ENCODE results near the gene COL16A1.

Gene COL16A1

DNA sequence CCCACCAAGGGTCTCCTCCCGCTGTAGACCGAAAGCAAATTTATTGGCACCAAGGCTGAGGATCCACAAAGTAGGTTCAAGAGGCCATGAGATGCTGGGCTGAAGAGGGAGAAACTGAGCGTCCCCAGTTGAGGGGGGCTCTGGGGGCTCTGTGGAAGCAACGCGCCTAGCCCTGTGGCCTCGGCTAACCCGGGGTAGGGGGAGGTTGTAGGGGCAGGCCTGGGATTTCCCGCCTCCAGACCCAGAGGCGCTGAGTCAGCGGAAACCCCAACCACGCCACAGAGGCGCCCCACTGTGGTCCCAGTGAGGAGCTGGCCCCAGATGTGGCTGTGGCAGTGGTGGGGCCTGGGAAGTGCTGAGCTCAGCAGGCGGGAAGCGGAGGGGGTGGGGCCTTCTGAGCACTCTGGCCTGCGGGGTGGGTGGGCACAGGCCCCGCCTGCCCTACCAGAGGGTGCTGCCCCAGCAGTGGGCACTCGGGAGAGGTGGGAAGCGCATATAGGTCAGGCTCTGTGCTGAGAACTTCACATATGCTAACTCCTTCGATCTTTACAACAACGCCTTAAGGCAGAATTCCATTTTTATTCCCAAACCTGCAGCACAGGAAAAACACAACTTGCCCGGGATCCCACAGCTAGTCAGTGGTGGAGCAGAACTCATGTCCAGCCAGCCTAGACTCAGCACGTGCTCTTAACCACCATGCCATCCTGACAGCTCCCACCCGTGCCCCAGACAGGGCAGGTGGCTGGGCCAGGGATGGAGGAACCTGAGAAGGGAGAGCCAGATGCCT lies 1.5 kb upstream of the COL16A1 start:
- peak; percentile 36 for DNase-seq

DNA sequence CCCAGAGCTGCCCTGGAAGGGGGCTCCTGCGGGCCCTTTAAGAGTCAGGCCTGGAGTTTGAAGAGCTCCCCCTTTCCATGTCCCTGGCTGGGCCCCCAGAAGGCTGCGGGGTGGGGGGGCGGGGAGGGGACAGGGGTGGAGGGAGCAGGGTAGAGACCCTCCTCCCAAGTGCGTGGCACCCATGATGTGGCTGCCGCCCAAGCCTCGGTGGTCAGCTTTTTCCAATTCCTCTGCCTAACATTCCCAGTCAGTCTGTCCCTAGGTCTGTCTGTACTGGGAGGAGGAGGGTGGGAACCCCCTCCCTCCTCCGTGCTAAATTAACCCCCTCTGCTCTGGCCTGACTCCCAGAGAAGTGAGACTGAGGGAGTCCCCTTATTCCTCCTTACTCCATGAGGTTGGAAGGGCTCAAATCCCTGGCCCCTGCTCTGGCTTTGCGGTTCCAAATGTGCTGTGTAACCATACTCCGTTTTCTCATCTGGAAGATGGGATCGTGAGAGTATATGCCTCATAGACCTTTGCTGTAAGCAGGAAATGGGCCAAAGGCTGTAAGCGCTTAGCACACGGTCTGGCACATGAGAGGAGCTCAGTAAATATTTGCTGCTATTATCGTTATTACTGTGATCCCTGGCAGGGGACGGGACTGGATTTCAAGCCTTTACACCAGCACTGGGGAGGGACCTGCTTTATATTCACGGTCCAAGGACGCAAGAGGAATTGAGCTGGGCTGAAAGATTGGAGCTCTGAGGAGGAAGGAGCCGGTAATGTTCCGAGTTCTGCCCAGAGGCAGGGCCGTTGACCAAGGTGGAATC lies 658 bp upstream of the COL16A1 start:
- DNase-seq: no peak

DNA sequence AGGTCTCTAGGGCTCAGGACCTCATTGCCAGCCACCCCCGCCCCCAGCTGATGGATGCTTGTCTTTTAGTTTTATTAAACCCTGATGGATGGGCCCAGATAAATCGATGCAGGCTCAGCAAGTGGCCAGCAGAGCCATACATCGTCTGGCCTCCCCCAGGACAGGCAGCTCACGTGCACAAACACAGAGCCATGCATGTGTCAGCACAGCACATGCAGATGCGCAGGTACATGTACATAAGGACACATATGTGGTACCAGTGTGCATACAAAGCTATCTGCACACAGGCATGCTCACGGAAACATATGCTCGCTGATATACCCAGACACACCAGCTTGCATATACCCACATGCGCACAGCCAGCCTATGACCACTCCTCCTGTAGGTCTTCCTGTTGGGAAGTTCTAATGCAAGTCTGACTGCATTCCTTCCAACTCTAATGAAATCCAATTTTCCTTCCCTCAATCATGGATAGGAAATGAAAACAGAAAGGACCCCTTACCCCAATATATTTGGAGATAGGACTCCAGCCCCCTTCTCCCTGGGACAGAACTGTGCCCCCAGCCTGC lies 897 bp downstream of the COL16A1 start:
- DNase-seq: no peak

DNA sequence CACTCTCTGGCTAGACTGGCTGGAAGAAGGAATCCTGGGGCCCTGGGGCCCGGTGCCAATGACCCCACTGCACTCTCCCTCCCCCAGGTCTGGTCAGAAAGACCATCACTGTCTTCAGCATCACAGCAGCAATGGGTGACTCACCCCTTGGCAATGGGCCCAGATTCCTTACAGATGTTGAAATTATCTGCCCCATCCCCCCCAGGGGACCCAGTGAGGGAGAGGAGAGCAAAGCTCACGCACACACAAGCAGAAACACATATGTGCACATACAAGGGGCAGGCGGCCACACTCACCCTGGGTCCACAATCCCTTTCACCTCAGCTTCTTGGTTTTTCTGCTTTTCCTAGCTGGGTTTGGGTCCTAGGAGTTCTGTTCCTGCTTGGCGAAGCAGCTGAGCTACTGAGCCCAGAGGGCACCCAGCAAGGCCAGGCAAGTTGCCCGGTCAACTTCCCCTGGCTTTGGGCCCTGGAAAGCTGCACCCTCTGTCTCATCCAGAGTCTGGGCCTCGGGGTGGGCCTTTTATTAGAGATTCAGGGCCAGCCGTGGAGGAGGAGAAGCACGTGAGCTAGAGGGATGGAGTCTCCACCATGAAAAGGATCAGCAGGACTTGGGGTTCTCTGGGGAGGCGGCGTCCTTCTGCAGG lies 2.6 kb downstream of the COL16A1 start:
- peak; percentile 42 for DNase-seq

DNA sequence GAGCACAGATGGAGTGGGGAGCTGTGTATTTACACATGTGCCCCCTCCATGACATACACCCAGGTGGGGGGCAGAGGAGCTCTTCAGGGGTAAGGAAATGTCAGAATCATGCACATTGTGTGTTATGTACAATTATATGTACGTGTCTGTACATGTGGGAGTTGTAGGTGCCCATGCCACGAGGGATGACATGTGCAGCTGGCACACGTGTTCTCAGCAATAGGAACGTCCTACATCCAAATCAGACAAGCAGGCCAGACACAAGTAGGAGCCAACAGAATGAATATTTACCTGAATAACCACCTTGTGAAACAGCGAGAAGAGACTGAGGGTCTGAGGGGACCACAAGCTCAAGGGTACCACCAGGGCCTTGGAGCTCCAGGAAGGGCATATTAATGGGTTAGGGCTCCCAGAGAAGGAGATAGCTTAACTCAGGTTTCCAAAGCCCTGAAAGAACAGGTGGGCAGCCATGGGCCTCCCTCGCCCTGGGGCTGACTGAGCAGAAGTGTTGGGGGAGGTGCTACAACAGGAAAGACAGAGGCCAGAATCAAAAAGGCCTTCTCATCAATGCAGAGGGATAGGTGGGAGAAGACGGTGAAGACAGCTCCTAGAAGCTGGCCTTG lies 3.2 kb downstream of the COL16A1 start:
- no peak for DNase-seq

GRCh38 chr1:31699341-31699891 lies 4.4 kb downstream of the COL16A1 start:
- DNase-seq: no peak

- DNase-seq: no peak
Observed at GRCh38 chr1:31697369-31697984, 6.3 kb downstream of the COL16A1 start.

DNA sequence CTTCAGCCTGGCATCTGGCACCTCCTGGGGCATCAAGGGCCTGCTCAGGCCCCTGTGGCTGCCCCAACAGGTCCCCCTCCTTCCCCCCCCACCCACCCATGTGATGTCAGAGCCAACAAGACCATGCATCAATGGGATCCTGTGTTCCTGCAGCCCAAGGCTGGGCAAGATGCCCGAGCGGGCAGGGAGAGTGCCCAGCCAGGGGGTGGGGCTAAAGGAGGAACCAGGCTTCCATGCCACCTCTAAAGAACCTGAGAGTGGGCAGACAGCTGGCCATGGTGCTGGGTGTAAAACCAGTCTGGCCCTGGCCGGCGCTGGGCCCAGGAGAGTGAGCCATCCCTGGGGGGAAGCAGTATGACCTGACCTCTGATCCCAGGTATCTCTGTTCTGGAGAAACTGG lies 7.6 kb downstream of the COL16A1 start:
- DNase-seq: no peak

DNA sequence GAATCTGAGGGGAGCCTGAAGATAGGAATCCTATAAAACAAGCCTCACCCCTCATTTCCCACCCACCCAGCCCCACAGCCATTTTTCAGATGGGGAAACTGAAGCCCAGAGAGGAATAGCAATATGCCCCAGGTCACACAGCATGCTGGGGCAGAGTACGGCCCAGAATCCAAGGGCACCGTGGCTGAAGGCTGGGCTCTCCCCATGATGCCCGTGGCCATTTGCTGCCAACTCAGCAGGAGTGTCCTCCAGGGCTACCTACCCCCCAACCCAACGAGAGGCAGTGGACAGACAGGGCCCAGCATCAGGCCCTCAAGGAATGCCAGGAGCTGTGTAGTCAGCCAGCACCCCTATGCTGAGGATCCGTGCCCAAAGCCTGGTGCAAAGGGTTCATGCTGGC lies 8.5 kb downstream of the COL16A1 start:
- DNase-seq: no peak

DNA sequence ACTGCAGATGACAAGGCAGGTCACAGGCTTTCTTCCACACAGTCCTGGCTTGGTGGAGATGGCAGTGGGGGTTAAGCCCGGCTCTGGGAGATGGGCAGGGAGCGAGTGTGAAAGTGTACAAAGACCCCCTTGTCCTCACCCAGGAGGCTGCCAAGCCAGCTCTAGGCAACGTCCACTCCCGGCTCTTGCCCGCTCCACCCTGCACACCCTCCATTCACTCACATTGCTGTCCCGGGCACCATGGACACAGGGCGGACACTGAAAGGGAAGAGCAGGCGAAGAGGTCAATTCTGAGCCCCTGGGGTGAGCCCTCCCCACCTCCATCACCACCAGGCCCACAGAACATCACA lies 8.9 kb downstream of the COL16A1 start:
- DNase-seq: no peak

DNA sequence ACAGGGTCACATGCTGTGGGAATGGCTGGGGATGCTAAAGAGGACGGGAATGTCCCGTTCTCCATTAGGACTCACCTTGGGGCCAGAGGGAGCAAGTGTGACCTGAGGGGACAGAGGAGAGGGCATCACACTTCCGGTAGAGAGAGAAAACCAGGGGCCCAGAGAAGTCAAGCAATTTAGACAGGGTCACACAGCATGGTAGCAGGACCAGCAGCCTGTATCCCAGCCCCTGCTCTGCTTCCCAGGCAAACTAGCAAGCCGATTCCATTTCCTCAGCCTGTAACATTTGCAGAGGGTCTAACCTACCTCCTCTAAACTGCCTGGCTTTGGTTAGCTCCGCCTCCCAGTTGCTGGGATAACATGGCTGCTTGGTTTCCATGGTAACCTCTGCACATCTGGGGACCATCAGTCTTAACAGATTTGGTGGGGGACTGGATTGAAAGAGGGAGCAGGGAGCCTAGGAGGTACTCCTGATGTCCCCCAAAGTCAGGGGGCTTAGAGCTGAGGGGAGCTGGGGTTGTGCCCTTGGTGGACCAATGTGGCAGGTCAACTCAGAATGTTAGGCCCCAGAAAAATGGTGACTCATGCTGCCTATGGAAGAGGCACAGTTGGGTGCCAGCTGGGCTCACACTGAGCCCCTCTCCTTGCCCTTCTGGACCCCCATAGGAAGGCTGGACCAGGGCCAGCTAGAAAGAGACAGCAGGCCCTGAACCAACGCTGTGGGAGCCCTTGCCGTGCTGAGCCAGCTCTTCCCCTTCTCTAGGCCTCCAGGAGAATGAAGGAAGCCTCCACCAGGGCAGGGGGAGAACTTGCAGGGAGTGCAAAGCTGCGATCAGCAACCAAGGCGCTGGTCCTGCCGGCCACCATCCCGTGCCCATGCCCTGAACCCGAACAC lies 9.5 kb downstream of the COL16A1 start:
- DNase-seq: no peak

DNA sequence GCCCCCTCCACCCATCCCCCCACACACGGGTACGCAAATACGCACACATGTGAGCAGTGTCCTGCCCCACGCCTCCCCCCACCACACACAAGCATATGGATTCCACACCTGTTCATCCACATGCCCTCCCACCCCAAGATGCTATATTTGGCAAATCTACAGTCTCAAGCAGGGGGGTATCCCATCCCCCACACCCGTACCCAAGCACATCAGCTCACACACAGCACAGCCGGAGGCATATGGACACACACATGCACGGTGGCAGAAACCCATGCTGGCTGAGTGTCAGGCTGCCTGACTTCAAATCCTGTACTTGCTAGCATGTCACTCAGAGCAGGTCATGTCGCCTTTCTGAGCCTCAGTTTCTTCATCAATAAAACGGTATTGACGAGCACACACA lies 10.6 kb downstream of the COL16A1 start:
- DNase-seq: no peak

- no peak for DNase-seq
Observed at GRCh38 chr1:31691951-31692350, 11.9 kb downstream of the COL16A1 start.

DNA sequence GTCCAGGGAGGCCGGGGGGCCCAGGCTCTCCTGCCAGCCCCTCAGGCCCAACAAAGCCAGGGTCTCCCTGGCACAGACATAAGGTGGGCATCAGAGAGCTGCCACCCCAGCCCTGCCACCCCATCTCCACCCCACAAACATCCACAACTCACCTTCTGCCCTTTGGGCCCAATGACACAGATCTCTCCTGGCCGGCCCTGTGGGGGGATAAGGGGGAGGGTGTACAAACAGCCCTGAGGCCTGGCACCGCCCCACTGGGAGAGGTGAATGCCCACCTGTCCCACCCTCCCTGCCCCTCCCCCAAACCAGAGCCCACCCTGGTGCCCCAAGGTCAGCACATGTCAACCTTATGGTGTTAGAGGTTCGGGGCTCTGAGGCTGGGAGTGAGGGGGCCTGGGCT lies 12.4 kb downstream of the COL16A1 start:
- DNase-seq: no peak

DNA sequence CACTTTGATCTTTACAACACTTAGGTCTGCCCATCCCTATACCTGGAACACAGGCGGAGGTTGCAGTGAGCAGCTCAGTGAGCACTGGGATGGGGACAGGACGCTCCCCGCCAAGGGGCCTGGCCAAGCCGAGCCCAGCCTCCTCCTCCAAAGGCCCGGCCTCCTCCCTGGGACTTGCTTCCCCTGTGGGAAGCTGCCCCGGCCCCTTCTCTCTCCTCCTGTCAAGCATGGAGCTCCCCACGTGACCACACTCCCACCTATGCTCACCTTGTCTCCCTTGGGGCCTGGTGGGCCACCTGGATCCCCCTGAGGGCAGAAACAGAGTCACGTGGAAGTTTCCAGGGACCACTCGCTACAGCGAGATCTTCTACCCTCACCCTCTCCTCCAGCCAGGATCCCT lies 12.9 kb downstream of the COL16A1 start:
- DNase-seq: no peak

GRCh38 chr1:31689854-31690253 lies 14.0 kb downstream of the COL16A1 start:
- no peak for DNase-seq

GRCh38 chr1:31689379-31689778 lies 14.4 kb downstream of the COL16A1 start:
- no peak for DNase-seq

DNA sequence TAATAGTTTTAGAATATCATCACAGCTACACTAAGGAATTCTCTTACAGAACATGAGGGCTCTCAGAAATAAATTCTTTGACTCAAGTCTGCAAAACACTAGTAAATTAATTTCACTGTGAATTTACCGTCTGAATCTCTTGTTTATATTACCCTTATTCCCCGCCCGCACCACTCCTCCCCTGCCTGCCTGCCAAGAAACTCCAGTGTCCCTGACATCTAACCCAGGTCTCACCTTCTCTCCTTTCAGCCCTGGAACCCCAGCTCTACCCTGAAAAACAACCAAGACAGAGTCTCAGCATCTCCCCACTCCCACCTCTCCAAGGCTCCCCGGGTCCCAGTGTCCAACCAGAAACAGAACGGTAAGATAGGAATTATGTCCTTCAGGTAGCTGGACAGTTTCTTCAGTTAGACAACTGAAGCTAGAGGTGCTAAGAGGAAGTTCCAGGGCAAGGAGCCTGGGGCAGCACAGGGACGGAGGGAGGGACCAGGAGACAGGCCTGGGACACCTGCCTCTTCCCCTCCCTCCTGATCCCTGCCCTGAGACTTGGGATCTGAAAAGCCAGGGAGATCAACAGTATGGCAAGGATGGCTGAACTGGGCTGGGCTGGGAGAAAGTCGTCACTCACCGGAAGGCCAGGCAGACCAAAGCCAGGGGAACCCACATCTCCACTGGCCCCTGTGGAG lies 15.4 kb downstream of the COL16A1 start:
- DNase-seq: no peak

DNA sequence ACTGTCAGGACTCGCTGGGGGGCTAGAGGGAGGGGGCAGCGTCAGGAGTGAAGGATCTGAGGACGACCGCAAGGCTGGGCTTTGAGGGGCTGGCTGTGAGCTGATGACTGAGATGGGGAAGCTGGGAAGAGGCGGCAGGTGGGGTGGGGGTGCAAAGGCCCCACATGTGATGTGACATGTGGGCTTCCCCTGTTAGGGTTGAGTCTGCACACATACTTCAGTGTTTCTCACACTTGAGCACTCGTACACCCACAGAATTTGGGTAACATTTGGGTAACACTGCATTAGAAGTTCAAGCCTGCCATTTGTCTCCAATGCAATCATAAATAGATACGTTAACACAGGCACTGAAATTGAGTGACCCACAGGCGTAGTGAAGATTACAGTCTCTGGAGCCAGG lies 16.2 kb downstream of the COL16A1 start:
- no peak for DNase-seq

DNA sequence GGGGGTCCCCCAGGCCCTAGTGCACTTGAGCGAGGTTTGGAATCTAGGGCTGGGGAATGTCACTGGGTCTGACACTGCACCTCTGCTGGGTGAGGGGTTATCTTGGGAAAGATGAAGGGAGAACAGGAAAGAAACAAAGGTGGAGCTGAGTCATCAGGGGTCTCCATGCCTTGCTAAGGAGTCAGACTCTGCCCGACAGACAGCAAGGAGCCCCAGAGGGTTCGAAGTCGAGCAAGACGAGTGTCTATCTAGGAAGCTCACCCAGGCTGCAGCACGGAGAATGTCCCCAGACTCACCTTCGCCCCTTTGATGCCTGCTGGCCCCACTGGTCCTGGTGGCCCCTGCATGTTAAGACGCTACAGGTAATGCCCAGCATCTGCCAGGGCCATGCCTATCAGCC lies 18.0 kb downstream of the COL16A1 start:
- no peak for DNase-seq

- DNase-seq: no peak
Observed at GRCh38 chr1:31683997-31684396, 19.8 kb downstream of the COL16A1 start.
